Hepatocyte (in vitro differentiated cells): ENCODE measurements around the gene ABCF1. TPM values are rescaled to one million over a fixed set of nuclear protein-coding genes. Genes with fewer than 3 reads are reported as not detected.

Source experiments
- DNase-seq: peaks from one replicate; pipeline ENCODE4 v3.0.0-alpha.2; 2016; ENCODE audit warnings: low spot score
- H2AFZ ChIP-seq: fragments of 200-600 bp; sonication (generic); 2 replicates; pipeline ENCODE4 v1.6.0; 2016; ENCODE audit warnings: antibody characterized with exemption, mild to moderate bottlenecking
- H3K27ac ChIP-seq: fragments of 200-600 bp; sonication (generic); 2 replicates; pipeline ENCODE4 v1.5.1; 2016; ENCODE audit warnings: mild to moderate bottlenecking
- H3K27me3 ChIP-seq: fragments of 200-600 bp; sonication (generic); 2 replicates; pipeline ENCODE4 v1.6.1; 2016
- H3K36me3 ChIP-seq: fragments of 200-600 bp; sonication (generic); replicated peaks from 2 replicates; pipeline ENCODE4 v1.5.1; 2016; ENCODE audit warnings: low read depth; ENCODE audit not compliant: insufficient read depth
- H3K4me1 ChIP-seq: fragments of 200-600 bp; sonication (generic); 2 replicates; pipeline ENCODE4 v1.5.1; 2016; ENCODE audit warnings: mild to moderate bottlenecking, moderate library complexity; ENCODE audit not compliant: insufficient read depth
- H3K4me2 ChIP-seq: fragments of 200-600 bp; sonication (generic); 2 replicates; pipeline ENCODE4 v1.6.0; 2016
- H3K4me3 ChIP-seq: fragments of 200-600 bp; sonication (generic); 2 replicates; pipeline ENCODE4 v1.5.1; 2016; ENCODE audit warnings: mild to moderate bottlenecking
- H3K79me2 ChIP-seq: fragments of 200-600 bp; sonication (generic); 2 replicates; pipeline ENCODE4 v1.6.0; 2017; ENCODE audit warnings: mild to moderate bottlenecking
- H3K9me2 ChIP-seq: fragments of 200-600 bp; sonication (generic); replicated peaks from 2 replicates; pipeline ENCODE4 v1.6.0; 2017; ENCODE audit warnings: mild to moderate bottlenecking; ENCODE audit not compliant: insufficient read depth
- H3K9me3 ChIP-seq: fragments of 200-600 bp; sonication (generic); 2 replicates; pipeline ENCODE4 v1.5.1; 2016; ENCODE audit warnings: low read depth, mild to moderate bottlenecking
- H4K20me1 ChIP-seq: fragments of 200-600 bp; sonication (generic); 2 replicates; pipeline ENCODE4 v1.6.0; 2016; ENCODE audit warnings: mild to moderate bottlenecking; ENCODE audit not compliant: insufficient read depth, poor library complexity, severe bottlenecking
- CTCF ChIP-seq: fragments of 200-600 bp; sonication (generic); IDR thresholded peaks from 2 replicates; pipeline ENCODE4 v1.5.1; 2016; ENCODE audit warnings: antibody characterized with exemption, mild to moderate bottlenecking; ENCODE audit not compliant: poor library complexity
- EZH2 ChIP-seq: fragments of 200-600 bp; sonication (generic); IDR thresholded peaks from 2 replicates; pipeline ENCODE4 v1.6.1; 2016; ENCODE audit warnings: antibody characterized with exemption, mild to moderate bottlenecking, borderline replicate concordance
- EZH2phosphoT487 ChIP-seq: fragments of 200-600 bp; sonication (generic); IDR thresholded peaks from one replicate; pipeline ENCODE4 v1.6.1; 2018; ENCODE audit warnings: antibody characterized with exemption, mild to moderate bottlenecking, low read depth, moderate library complexity; ENCODE audit not compliant: unreplicated experiment, severe bottlenecking
- WGBS: methylation state at CpG from one replicate; pipeline ENCODE4 v1.1.6; 2016; ENCODE audit warnings: low lambda C conversion rate; ENCODE audit errors: missing lambda C conversion rate; 5-methylcytosine and 5-hydroxymethylcytosine counted together
- polyA plus RNA-seq: library from polyadenylated mRNA; unstranded; fragments of >200 nt; fragmentation: Nextera tagmentation; extraction: Ambion mirVana; gene quantifications from 2 replicates; pipeline ENCODE4 v1.2.1, GENCODE V29; 2016
- total RNA-seq: library from RNA; depleted of rRNA; stranded (reverse); fragments of >200 nt; gene quantifications from 2 replicates; pipeline ENCODE4 v1.2.3, GENCODE V29; 2014

The ABCF1 gene
- total and polyA plus RNA-seq, 2 experiments from 2014 or later, result 36.5 to 62.0 TPM

- no peaks in the 10 kb centered on the region for H3K9me2 ChIP-seq
- H2AFZ ChIP-seq, result no peak overlapping the region
- H3K27me3 ChIP-seq, result no peaks in the 10 kb centered on the region
- no peaks in the 10 kb centered on the region for H3K79me2 ChIP-seq
- peaks cover 4% of the 10 kb centered on the region for H3K36me3 ChIP-seq
- H4K20me1 ChIP-seq, result peaks cover 18% of the 10 kb centered on the region
- H3K4me1 ChIP-seq, result no peaks in the 10 kb centered on the region
- no peak for DNase-seq
- H3K4me2 ChIP-seq, result no peak overlapping the region
- no peak overlapping the region for H3K27ac ChIP-seq
- WGBS, result 92% methylated on average over 10 of the region's 10 CpGs
- no peak for TF ChIP-seq EZH2
- no peak for TF ChIP-seq EZH2phosphoT487
- no peak for TF ChIP-seq CTCF
- no peak overlapping the region for H3K4me3 ChIP-seq
- H3K9me3 ChIP-seq, result no peaks in the 10 kb centered on the region
Measured at GRCh38 chr6:30600451-30600961, 29.3 kb downstream of the ABCF1 start.

GRCh38 chr6:30601436-30601814 is 30.2 kb downstream of the ABCF1 start:
- Histone ChIP-seq H4K20me1 (peaks cover 22% of the 10 kb centered on the region), H3K36me3 (peaks cover 4% of the 10 kb centered on the region), H3K4me1 (no peaks in the 10 kb centered on the region), H3K9me3 (no peaks in the 10 kb centered on the region), H3K4me3 (no peak overlapping the region), H3K27me3 (no peaks in the 10 kb centered on the region), H2AFZ (no peak overlapping the region), H3K9me2 (no peaks in the 10 kb centered on the region), H3K4me2 (no peak overlapping the region), H3K79me2 (no peaks in the 10 kb centered on the region), H3K27ac (no peak overlapping the region)
- WGBS, result 95% methylated on average over 6 of the region's 6 CpGs
- TF ChIP-seq EZH2 (no peak), CTCF (no peak), EZH2phosphoT487 (no peak)
- no peak for DNase-seq

- no peak overlapping the region for H2AFZ ChIP-seq
- H3K27ac ChIP-seq, result no peak overlapping the region
- H3K9me3 ChIP-seq, result no peaks in the 10 kb centered on the region
- H3K36me3 ChIP-seq, result peaks cover 4% of the 10 kb centered on the region
- no peak overlapping the region for H3K4me2 ChIP-seq
- DNase-seq, result no peak
- no peaks in the 10 kb centered on the region for H3K9me2 ChIP-seq
- H3K4me3 ChIP-seq, result no peak overlapping the region
- no peaks in the 10 kb centered on the region for H3K79me2 ChIP-seq
- no peak for TF ChIP-seq EZH2
- TF ChIP-seq EZH2phosphoT487, result no peak
- TF ChIP-seq CTCF, result no peak
- no peaks in the 10 kb centered on the region for H3K4me1 ChIP-seq
- H4K20me1 ChIP-seq, result peaks cover 22% of the 10 kb centered on the region
- H3K27me3 ChIP-seq, result no peaks in the 10 kb centered on the region
- 98% methylated on average over 33 of the region's 39 CpGs for WGBS
Measured at GRCh38 chr6:30601815-30602641, 30.8 kb downstream of the ABCF1 start.
